Muscle layer of duodenum (tissue), 2 donors: ENCODE data around the gene MDH2.
"Not testable (repeated sequence)": the region's sequence is repeated elsewhere in the genome, so short reads cannot be mapped to it uniquely, and the experiment has no call there.

ENCODE experiments used
- H3K27ac ChIP-seq: one replicate; pipeline ENCODE4 v1.7.0; 2013; ENCODE audit warnings: mild to moderate bottlenecking, low read length
- H3K27me3 ChIP-seq: one replicate; pipeline ENCODE4 v1.7.0; 2013; ENCODE audit warnings: low read depth, mild to moderate bottlenecking, control low read depth, low read length
- H3K36me3 ChIP-seq, 2 donors: one replicate each; pipeline ENCODE4 v1.7.0; 2013; ENCODE audit warnings: low read length in 2 of 2, control low read depth in 1 of 2, mild to moderate bottlenecking in 1 of 2; ENCODE audit not compliant: insufficient read depth in 2 of 2, control insufficient read depth in 1 of 2
- H3K4me1 ChIP-seq, 2 donors: one replicate each; pipeline ENCODE4 v1.7.0; 2013; ENCODE audit warnings: low read length in 2 of 2, mild to moderate bottlenecking in 2 of 2, control low read depth in 1 of 2, moderate library complexity in 1 of 2; ENCODE audit not compliant: insufficient read depth in 2 of 2, control insufficient read depth in 1 of 2
- H3K4me3 ChIP-seq, 2 donors: one replicate each; pipeline ENCODE4 v1.7.0; 2013; ENCODE audit warnings: low read length in 2 of 2, low read depth in 1 of 2, mild to moderate bottlenecking in 1 of 2
- H3K9me3 ChIP-seq, 2 donors: one replicate each; pipeline ENCODE4 v1.7.0; 2013; ENCODE audit warnings: low read length in 2 of 2, control low read depth in 1 of 2, mild to moderate bottlenecking in 1 of 2; ENCODE audit not compliant: control insufficient read depth in 1 of 2
- donor health status: healthy.

Gene MDH2

GRCh38 chr7:76047811-76048667 lies at the start of gene MDH2, which contains the start of gene STYXL1:
Gene MDH2, plus strand, starts transcription at chr7:76048106. Its CDS starts 55 bp downstream, at chr7:76048161.
Gene STYXL1, minus strand, starts transcription at chr7:76048000. Its CDS starts 17,477 bp downstream, at chr7:76030523.
- Histone ChIP-seq H3K9me3 (no peaks in the 10 kb centered on the region), H3K27me3 (no peaks in the 10 kb centered on the region), H3K4me3 (peak within 1 kb of the TSS; percentile 84 to 96), H3K4me1 (peaks cover 7 to 26% of the 10 kb centered on the region in 2 donors), H3K36me3 (peaks cover 0 to 4% of the 10 kb centered on the region in 2 donors), H3K27ac (peak within 1 kb of the TSS; percentile 72)

GRCh38 chr7:76000566-76000965 lies 47.3 kb upstream of the MDH2 start:
- H3K27ac ChIP-seq = no peak overlapping the region
- H3K27me3 ChIP-seq = no peaks in the 10 kb centered on the region
- H3K36me3 ChIP-seq = peaks cover 9 to 25% of the 10 kb centered on the region in 2 donors
- H3K9me3 ChIP-seq = no peaks in the 10 kb centered on the region
- H3K4me1 ChIP-seq = peaks cover 0 to 1% of the 10 kb centered on the region in 2 donors
- no peak overlapping the region for H3K4me3 ChIP-seq

GRCh38 chr7:76002139-76002538 lies 45.8 kb upstream of the MDH2 start:
- no peaks in the 10 kb centered on the region for H3K4me1 ChIP-seq
- H3K9me3 ChIP-seq = no peaks in the 10 kb centered on the region
- H3K4me3 ChIP-seq = no peak overlapping the region
- H3K27ac ChIP-seq = no peak overlapping the region
- H3K27me3 ChIP-seq = no peaks in the 10 kb centered on the region
- peaks cover 9 to 16% of the 10 kb centered on the region in 2 donors for H3K36me3 ChIP-seq

GRCh38 chr7:76002822-76003221 lies 45.1 kb upstream of the MDH2 start:
- Histone ChIP-seq H3K27ac (no peak overlapping the region), H3K27me3 (no peaks in the 10 kb centered on the region), H3K36me3 (peaks cover 9 to 16% of the 10 kb centered on the region in 2 donors), H3K4me3 (no peak overlapping the region), H3K4me1 (no peaks in the 10 kb centered on the region), H3K9me3 (no peaks in the 10 kb centered on the region)

GRCh38 chr7:76003351-76003750 lies 44.6 kb upstream of the MDH2 start:
- Histone ChIP-seq H3K4me3 (no peak overlapping the region), H3K27me3 (no peaks in the 10 kb centered on the region), H3K9me3 (no peaks in the 10 kb centered on the region), H3K27ac (no peak overlapping the region), H3K4me1 (no peaks in the 10 kb centered on the region), H3K36me3 (peaks cover 9 to 16% of the 10 kb centered on the region in 2 donors)

- H3K9me3 ChIP-seq, H3K4me1 ChIP-seq, H3K4me3 ChIP-seq, H3K27me3 ChIP-seq, H3K27ac ChIP-seq: not testable (repeated sequence)
- H3K36me3 ChIP-seq = peaks cover 9 to 16% of the 10 kb centered on the region in 2 donors
Observed at GRCh38 chr7:76005004-76005403, 42.9 kb upstream of the MDH2 start.

GRCh38 chr7:76008156-76008687 lies 39.7 kb upstream of the MDH2 start:
- Histone ChIP-seq H3K9me3 (no peaks in the 10 kb centered on the region), H3K4me1 (peaks cover 4 to 12% of the 10 kb centered on the region in 2 donors), H3K27ac (no peak overlapping the region), H3K36me3 (peaks cover 8 to 9% of the 10 kb centered on the region in 2 donors), H3K4me3 (no peak overlapping the region), H3K27me3 (no peaks in the 10 kb centered on the region)

- Histone ChIP-seq H3K27ac (no peak overlapping the region), H3K27me3 (no peaks in the 10 kb centered on the region), H3K9me3 (no peaks in the 10 kb centered on the region), H3K36me3 (peaks cover 0 to 4% of the 10 kb centered on the region in 2 donors), H3K4me1 (peaks cover 4 to 12% of the 10 kb centered on the region in 2 donors), H3K4me3 (no peak overlapping the region)
Observed at GRCh38 chr7:76009672-76010600, 38.0 kb upstream of the MDH2 start.

GRCh38 chr7:76011442-76011861 lies 36.5 kb upstream of the MDH2 start:
- no peak overlapping the region for H3K4me3 ChIP-seq
- no peaks in the 10 kb centered on the region for H3K36me3 ChIP-seq
- no peaks in the 10 kb centered on the region for H3K27me3 ChIP-seq
- no peaks in the 10 kb centered on the region for H3K9me3 ChIP-seq
- peaks cover 4 to 12% of the 10 kb centered on the region in 2 donors for H3K4me1 ChIP-seq
- no peak overlapping the region for H3K27ac ChIP-seq

- no peak overlapping the region for H3K27ac ChIP-seq
- H3K4me3 ChIP-seq = no peak overlapping the region
- no peaks in the 10 kb centered on the region for H3K9me3 ChIP-seq
- H3K4me1 ChIP-seq = peaks cover 0 to 6% of the 10 kb centered on the region in 2 donors
- no peaks in the 10 kb centered on the region for H3K27me3 ChIP-seq
- H3K36me3 ChIP-seq = peaks cover under 1 to 8% of the 10 kb centered on the region in 2 donors
Observed at GRCh38 chr7:76016191-76016947, 31.5 kb upstream of the MDH2 start.
